NCI-H1436 (cell line): ENCODE measurements around the gene IGFBPL1.

ENCODE experiments used
- DNase-seq: peaks from one replicate; lab custom pipeline; 2025; lab: John Stamatoyannopoulos, UW

The IGFBPL1 gene

GRCh38 chr9:38357350-38358114 lies 66.7 kb downstream of the IGFBPL1 start:
- DNase-seq, result no peak

GRCh38 chr9:38356851-38357250 lies 67.4 kb downstream of the IGFBPL1 start:
- DNase-seq, result no peak
